ENCODE measurements around the gene IRF9. TPM values are rescaled to one million over a fixed set of nuclear protein-coding genes. Genes with fewer than 3 reads are reported as not detected.

IRF9 gene
- total and polyA plus RNA-seq, 2 of the 13 experiments (the other 11 are each of a cell fraction or from before 2014, with no cell fraction given): 14.9 to 49.7 TPM

GRCh38 chr14:24150993-24151392, 10.1 kb upstream of the IRF9 start:
- 95% methylated on average over 9 of the region's 9 CpGs for WGBS (ENCODE audit: low lambda C conversion rate)
- Histone ChIP-seq H4K20me1 (ENCODE audit: insufficient read depth, low read length) (peaks cover 7% of the 10 kb centered on the region), H3K9ac (ENCODE audit: insufficient read depth, low read depth, low read length) (no peak overlapping the region), H3K4me1 (ENCODE audit: insufficient read depth, low read length) (peaks cover 21% of the 10 kb centered on the region), H3K79me2 (ENCODE audit: insufficient read depth, low read length) (peaks cover 24% of the 10 kb centered on the region), H3K4me3 (replicated peaks in 1 of 3; ENCODE audit: insufficient read depth in 1 of 3, low read depth in 2 of 3, low read length in 3 of 3) (no peak overlapping the region), H3K4me2 (ENCODE audit: low read depth, low read length) (no peak overlapping the region), H3K36me3 (replicated peaks in 1 of 2; ENCODE audit: control insufficient read depth in 1 of 2, insufficient read depth in 2 of 2, low read length in 2 of 2) (peaks cover 45 to 53% of the 10 kb centered on the region in 2 experiments), H3K9me3 (ENCODE audit: low read length) (no peaks in the 10 kb centered on the region), H3K27ac (ENCODE audit: extremely low read length, insufficient read depth, low read length) (no peak overlapping the region), H3K27me3 (ENCODE audit: control insufficient read depth in 1 of 2, insufficient read depth in 2 of 2, low read length in 2 of 2) (peaks cover 0 to 3% of the 10 kb centered on the region in 2 experiments; a peak in 1 of 5 replicates), H2AFZ (ENCODE audit: low read length) (no peak overlapping the region)
- in situ Hi-C loops (cut with HindIII; ENCODE audit: extremely low pct_ligation_motif_present, low pct_unique_long_range_greater_than_20kb) (no loop called here), intact Hi-C loops (cut with micrococcal nuclease; ENCODE audit: unreplicated experiment) (no loop called here)
- BruUV-seq (replicated peaks): no TSS peak
- ATAC-seq (no peak), DNase-seq (ENCODE audit: low spot score) (no peak), FAIRE-seq (no peak)
- POLR2A ChIA-PET: interaction anchor here (1.3 to 11.8 kb wide), 5 partner anchors 8 to 37 kb away, joined by 3 to 233 read pairs (median 22); partner anchors contain the start of genes DCAF11, EMC9, IRF9 and NRL
- CTCF ChIA-PET (ENCODE audit: low intra/inter-chr PET ratio, low total read pairs): no interaction called here
- TF ChIP-seq ATF7-NPFF (CRISPR knock-in tag; IDR thresholded peaks at IDR 0.05; ENCODE audit: low read depth): no peak
- TF ChIP-seq ZHX2 (IDR thresholded peaks at IDR 0.05; ENCODE audit: low read depth): no peak
- no peak for TF ChIP-seq ZHX2 (CRISPR knock-in tag; IDR thresholded peaks at IDR 0.05; ENCODE audit: borderline replicate concordance)
- TF ChIP-seq ZNF512B (CRISPR knock-in tag; IDR thresholded peaks at IDR 0.05; ENCODE audit: borderline replicate concordance): 0 out of 2 replicates have a peak, but pooled peaks have one; percentile 35
- peak; percentile 39; the same call in 1 of the 2 replicates for TF ChIP-seq RFX1 (IDR thresholded peaks at IDR 0.05)
- TF ChIP-seq KLF16 (CRISPR knock-in tag; IDR thresholded peaks at IDR 0.05): peak in 1 of 2 experiments; percentile 52; a peak in 1 of 4 replicates
- peak; percentile 21; the same call in 1 of the 2 replicates for TF ChIP-seq ZNF788 (CRISPR knock-in tag; IDR thresholded peaks at IDR 0.05; ENCODE audit: borderline replicate concordance)
- TF ChIP-seq EED (CRISPR knock-in tag; IDR thresholded peaks at IDR 0.05): peak; percentile 74; the same call in 1 of the 2 replicates
- TF ChIP-seq ZNF687 (CRISPR knock-in tag; IDR thresholded peaks at IDR 0.05): 0 out of 2 replicates have a peak, but pooled peaks have one; percentile 27
- TF ChIP-seq ZNF274 (CRISPR knock-in tag; IDR thresholded peaks at IDR 0.05): 0 out of 2 replicates have a peak, but pooled peaks have one; percentile 34

Measured in HepG2 (cell line).